NB4 (cell line): ENCODE measurements around the gene C11orf97.

ENCODE experiments used
- DNase-seq: peaks from one replicate; pipeline ENCODE4 v3.0.0; 2010; ENCODE audit warnings: low read depth
- H3K4me3 ChIP-seq: one replicate; pipeline ENCODE4 v1.5.1; 2011; ENCODE audit warnings: mild to moderate bottlenecking, low read depth, low read length, moderate library complexity
- CTCF ChIP-seq: IDR thresholded peaks from one replicate; pipeline ENCODE4 v1.5.1; 2012; ENCODE audit warnings: low read depth, low read length
- MAX ChIP-seq: IDR thresholded peaks from 2 replicates; pipeline ENCODE4 v1.6.1; 2011; ENCODE audit warnings: low read depth, low read length
- MYC ChIP-seq: IDR thresholded peaks from 2 replicates; pipeline ENCODE4 v1.6.1; 2011; ENCODE audit warnings: low read depth, low read length
- POLR2A ChIP-seq: IDR thresholded peaks from 2 replicates; pipeline ENCODE4 v1.6.1; 2011; ENCODE audit warnings: mild to moderate bottlenecking; ENCODE audit not compliant: insufficient read length; ENCODE audit errors: extremely low read depth

The C11orf97 gene

GRCh38 chr11:94511932-94512781 is at the start of gene C11orf97:
TSS of gene C11orf97 (plus strand) at chr11:94512461. CDS start at chr11:94512529, 68 bp downstream.
- TF ChIP-seq MYC, result no peak
- no peak for TF ChIP-seq POLR2A
- TF ChIP-seq CTCF, result no peak
- no peak for TF ChIP-seq MAX
- H3K4me3 ChIP-seq, result peak within 1 kb of the TSS; percentile 48
- DNase-seq, result peak; percentile 75

GRCh38 chr11:94469416-94469815 is 42.8 kb upstream of the C11orf97 start:
- DNase-seq, result no peak
- H3K4me3 ChIP-seq, result no peak overlapping the region
- no peak for TF ChIP-seq MYC
- no peak for TF ChIP-seq CTCF
- TF ChIP-seq POLR2A, result no peak
- TF ChIP-seq MAX, result no peak

GRCh38 chr11:94472916-94473799 is 39.1 kb upstream of the C11orf97 start:
- no peak overlapping the region for H3K4me3 ChIP-seq
- no peak for TF ChIP-seq MAX
- no peak for TF ChIP-seq CTCF
- no peak for TF ChIP-seq POLR2A
- TF ChIP-seq MYC, result no peak
- DNase-seq, result peak; percentile 82

- TF ChIP-seq MYC (no peak), POLR2A (no peak), MAX (no peak), CTCF (no peak)
- DNase-seq, result no peak
- H3K4me3 ChIP-seq, result no peak overlapping the region
These were observed 34.6 kb upstream of the C11orf97 start for GRCh38 chr11:94477624-94478023.

GRCh38 chr11:94481342-94481741 is 30.9 kb upstream of the C11orf97 start:
- TF ChIP-seq MAX (no peak), POLR2A (no peak), MYC (no peak), CTCF (no peak)
- no peak for DNase-seq
- H3K4me3 ChIP-seq, result no peak overlapping the region
